DMS153 (cell line): ENCODE results near the gene KIAA1958.

ENCODE experiments used
- DNase-seq: peaks from one replicate; lab custom pipeline; 2025; lab: John Stamatoyannopoulos, UW

The KIAA1958 gene

GRCh38 chr9:112529316-112529715 lies 42.7 kb downstream of the KIAA1958 start:
- DNase-seq, result no peak

GRCh38 chr9:112530751-112531205 lies 44.2 kb downstream of the KIAA1958 start:
- DNase-seq, result no peak

- no peak for DNase-seq
These were observed 45.1 kb downstream of the KIAA1958 start for GRCh38 chr9:112531666-112532282.

- DNase-seq, result no peak
These were observed 45.8 kb downstream of the KIAA1958 start for GRCh38 chr9:112532427-112532826.

- DNase-seq, result no peak
These were observed 47.0 kb downstream of the KIAA1958 start for GRCh38 chr9:112533660-112534059.

GRCh38 chr9:112535301-112535700 lies 48.7 kb downstream of the KIAA1958 start:
- DNase-seq, result no peak

- DNase-seq, result no peak
These were observed 49.2 kb downstream of the KIAA1958 start for GRCh38 chr9:112535811-112536210.

DNA sequence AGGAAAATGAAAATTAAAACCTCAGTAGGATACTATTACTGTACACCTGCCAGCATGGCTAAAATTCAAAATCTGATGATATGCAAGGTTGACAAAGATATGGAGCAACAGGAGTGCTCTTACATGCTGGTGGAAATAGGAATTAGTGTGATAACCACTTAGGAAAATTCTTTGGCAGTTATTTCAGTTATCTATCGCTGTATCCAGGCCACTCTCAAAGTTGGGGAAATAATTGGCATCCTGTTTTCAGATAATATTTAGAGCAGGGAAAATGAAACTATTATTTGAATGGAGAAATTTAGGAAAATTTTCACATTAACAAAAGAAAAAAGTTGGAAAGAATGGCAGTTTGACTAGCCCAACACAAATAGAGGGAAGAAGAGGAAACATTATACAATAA lies 50.9 kb downstream of the KIAA1958 start:
- DNase-seq, result no peak

DNA sequence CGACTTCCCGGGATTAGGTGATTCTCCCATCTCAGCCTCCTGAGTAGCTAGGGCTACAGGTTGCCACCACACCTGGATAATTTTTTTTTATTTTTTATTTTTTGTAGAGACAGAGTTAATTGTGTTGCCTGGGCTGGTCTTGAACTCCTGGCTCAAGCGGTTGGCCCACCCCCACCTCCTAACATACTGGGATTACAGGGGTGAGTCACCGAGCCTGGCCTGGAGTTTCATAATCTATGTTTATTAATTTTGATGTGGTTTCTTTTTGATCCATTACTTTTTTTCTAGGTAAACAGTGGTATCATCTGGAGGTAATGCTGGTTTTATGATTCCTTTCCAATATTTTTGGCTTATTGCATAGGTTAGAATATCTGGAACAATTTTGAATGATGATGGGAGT lies 54.2 kb downstream of the KIAA1958 start:
- no peak for DNase-seq

GRCh38 chr9:112541685-112542084 lies 55.1 kb downstream of the KIAA1958 start:
- no peak for DNase-seq

DNA sequence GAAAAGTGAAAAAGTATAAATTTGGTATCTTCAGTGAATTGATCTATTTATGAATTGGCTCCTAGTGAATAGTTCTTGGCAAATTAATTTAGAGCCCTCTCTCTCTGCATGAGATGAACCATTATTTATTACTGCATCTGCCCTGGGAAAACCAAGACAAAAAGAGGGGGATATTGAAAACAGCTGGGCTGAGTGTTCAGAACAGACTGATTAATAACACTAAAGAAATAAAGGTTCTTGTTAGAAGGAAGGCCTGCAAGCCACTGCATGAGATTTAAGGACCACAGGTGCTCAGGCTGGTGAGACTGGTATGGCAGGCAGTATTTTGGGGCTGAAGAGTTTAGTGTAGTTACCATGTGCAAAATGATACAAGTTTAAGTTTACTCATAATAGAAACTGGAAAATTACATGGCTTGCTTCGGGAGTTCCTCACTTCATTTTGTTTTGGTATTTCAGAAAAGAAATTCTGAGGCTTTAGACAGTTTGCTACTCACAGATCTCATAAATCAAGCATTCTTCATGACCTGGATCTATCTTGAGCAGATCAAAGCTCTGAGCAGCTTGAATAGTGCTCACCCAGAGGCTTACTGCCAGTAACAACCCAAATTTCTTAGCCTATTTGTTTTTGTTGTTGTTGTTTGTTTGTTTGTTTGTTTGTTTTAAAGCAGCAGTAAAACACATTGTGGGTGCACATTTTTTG lies 56.1 kb downstream of the KIAA1958 start:
- no peak for DNase-seq

- DNase-seq, result no peak
These were observed 57.9 kb downstream of the KIAA1958 start for GRCh38 chr9:112544477-112544876.

- DNase-seq, result no peak
These were observed 58.6 kb downstream of the KIAA1958 start for GRCh38 chr9:112545237-112545636.

DNA sequence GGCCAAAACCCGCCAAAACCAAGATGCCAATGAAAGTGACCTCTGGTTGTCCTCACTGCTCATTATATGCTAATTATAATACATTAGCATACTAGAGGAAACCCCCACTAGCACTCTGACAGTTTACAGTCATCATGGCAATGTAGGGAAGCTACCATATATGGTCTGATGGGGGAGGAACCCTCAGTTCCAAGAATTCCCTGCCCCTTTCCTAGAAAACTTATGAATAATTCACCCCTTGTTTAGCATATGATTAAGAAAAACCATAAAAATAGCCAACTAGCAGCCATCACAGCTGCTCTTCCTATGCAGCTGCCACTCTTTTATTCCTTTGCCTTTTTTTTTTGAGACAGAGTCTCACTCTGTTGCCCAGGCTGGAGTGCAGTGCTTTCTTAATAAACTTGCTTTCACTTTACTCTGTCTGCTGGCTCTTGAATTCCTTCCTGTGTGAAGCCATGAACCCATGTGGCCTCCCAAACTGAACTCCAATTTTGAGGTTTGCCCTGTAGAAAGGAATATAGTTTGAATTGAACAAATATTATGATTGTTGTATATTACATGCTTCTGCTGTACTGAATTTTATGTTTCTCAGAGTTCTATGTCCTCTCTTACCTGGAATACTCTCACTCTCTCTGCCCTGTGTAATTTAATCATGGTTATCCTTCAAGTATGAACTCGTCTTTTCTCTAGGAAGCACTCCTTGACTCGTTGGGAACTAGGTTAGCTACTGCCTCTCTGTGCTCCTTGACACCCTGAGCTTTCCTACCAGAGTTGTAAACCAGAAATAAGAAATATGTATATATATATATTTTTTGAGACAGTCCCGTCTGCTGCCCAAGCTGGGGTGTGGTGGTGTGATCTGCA lies 59.8 kb downstream of the KIAA1958 start:
- no peak for DNase-seq

- DNase-seq, result no peak
These were observed 61.4 kb downstream of the KIAA1958 start for GRCh38 chr9:112548051-112548440.

GRCh38 chr9:112548836-112549595 lies 62.4 kb downstream of the KIAA1958 start:
- DNase-seq, result no peak

GRCh38 chr9:112550531-112550930 lies 63.9 kb downstream of the KIAA1958 start:
- no peak for DNase-seq

DNA sequence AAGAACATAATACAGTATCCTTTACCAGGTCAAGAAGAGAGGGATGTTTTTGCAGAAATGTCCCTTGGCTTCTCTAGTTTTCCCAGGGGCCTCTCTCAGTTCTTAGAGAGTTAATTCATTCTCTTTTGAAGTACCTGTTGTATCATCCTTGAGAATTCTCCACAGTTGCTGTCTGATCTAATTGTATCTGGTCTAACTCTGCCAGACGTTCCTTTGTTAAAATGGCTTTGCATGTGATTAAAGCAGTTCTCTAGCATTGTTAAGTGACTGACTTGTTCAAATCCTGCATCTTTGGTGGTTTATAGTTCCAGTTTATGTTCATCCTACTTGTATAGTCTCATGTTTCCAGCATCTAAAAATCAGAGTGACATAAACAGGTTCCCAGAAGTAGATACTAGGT lies 65.0 kb downstream of the KIAA1958 start:
- DNase-seq, result no peak

- DNase-seq, result no peak
These were observed 65.8 kb downstream of the KIAA1958 start for GRCh38 chr9:112552229-112553056.

DNA sequence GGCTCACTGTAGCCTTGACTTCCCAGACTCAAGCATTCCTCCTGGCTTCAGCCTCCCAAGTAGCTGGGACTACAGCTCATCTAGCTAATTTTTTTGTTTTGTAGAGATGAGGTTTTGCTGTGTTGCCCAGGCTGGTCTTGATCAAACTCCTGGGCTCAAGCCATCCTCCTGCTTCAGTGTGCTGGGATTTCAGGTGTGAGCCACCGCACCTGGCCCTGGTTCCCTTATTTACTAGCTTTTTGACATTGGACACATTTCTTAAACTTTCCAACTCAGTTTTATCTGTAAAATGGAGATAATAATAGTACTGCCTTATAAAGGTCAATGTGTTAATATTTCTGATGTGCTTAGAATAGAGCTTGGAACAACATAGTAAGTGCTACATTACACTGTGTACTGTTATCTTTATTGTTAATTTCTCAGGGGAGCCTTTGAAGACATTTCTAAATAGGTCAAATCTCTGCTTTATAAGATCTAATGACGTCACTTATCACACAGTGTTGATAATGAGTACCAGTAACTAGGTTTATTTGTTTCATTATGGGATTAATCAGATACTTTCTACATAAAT lies 66.7 kb downstream of the KIAA1958 start:
- DNase-seq, result no peak

- DNase-seq, result no peak
These were observed 67.9 kb downstream of the KIAA1958 start for GRCh38 chr9:112554516-112554915.
